ENCODE results near the gene TBC1D24. TPM values are rescaled to one million over a fixed set of nuclear protein-coding genes. Genes with fewer than 3 reads are reported as not detected.

The TBC1D24 gene
- total and polyA plus RNA-seq, 9 of the 15 experiments (the other 6 are each of a cell fraction or from before 2014, with no cell fraction given) = 1.7 to 22.6 (median 7.2) TPM

GRCh38 chr16:2527784-2528100, 52.8 kb downstream of the TBC1D24 start:
- no peak overlapping the region; a peak in 1 of 4 replicates for H3K9ac ChIP-seq (ENCODE audit: insufficient read depth in 1 of 2, low read depth in 2 of 2, low read length in 2 of 2)
- DNase-seq (ENCODE audit: extremely low read depth in 1 of 4, low spot score in 3 of 4) (no peak), ATAC-seq (no peak), FAIRE-seq (no peak)
- ChIA-PET POLR2A (no interaction called here), CTCF (ENCODE audit: low intra/inter-chr PET ratio) (no interaction called here)
- TF ChIP-seq PREB (CRISPR knock-in tag; IDR thresholded peaks at IDR 0.05) (no peak), CREBBP (IDR thresholded peaks at IDR 0.05; ENCODE audit: low read depth, low read length) (no peak), FOSL1 (tag; conservative IDR thresholded peaks at IDR 0.05) (no peak), IRF1 (CRISPR knock-in tag; IDR thresholded peaks at IDR 0.05; ENCODE audit: borderline replicate concordance) (no peak), ZZZ3 (IDR thresholded peaks at IDR 0.05) (no peak), PPARD (CRISPR knock-in tag; IDR thresholded peaks at IDR 0.05) (no peak), ZBTB49 (CRISPR knock-in tag; IDR thresholded peaks at IDR 0.05; ENCODE audit: borderline replicate concordance) (no peak), RFX5 (IDR thresholded peaks at IDR 0.05; ENCODE audit: low read depth, low read length) (no peak), ZNF764 (CRISPR knock-in tag; IDR thresholded peaks at IDR 0.05; ENCODE audit: low read depth) (no peak), TBP (optimal IDR thresholded peaks at IDR 0.05; ENCODE audit: low read depth, low read length) (no peak)
- H3K9me1 ChIP-seq (ENCODE audit: control insufficient read depth, insufficient read depth, low read length) = peaks cover 3% of the 10 kb centered on the region
- no peaks in the 10 kb centered on the region for H3K9me3 ChIP-seq (replicated peaks; ENCODE audit: control insufficient read depth, insufficient read depth, low read depth, low read length)
- H3K79me2 ChIP-seq (ENCODE audit: control insufficient read depth, insufficient read depth, low read length) = no peaks in the 10 kb centered on the region
- H3K4me1 ChIP-seq (replicated peaks in 1 of 2; ENCODE audit: control insufficient read depth in 2 of 2, insufficient read depth in 2 of 2, low read length in 2 of 2) = peaks cover 6 to 57% of the 10 kb centered on the region in 2 experiments; a peak in 3 of 5 replicates
- no peaks in the 10 kb centered on the region for H3K27me3 ChIP-seq (ENCODE audit: control insufficient read depth in 2 of 2, insufficient read depth in 2 of 2, low read length in 2 of 2)
- WGBS (ENCODE audit: insufficient coverage, low coverage, missing lambda C conversion rate) = 92% methylated on average over 24 of the region's 24 CpGs
- H3K36me3 ChIP-seq (ENCODE audit: control insufficient read depth, insufficient read depth, low read length) = peaks cover 72% of the 10 kb centered on the region; the same call in 2 of the 3 replicates
- H2AFZ ChIP-seq (ENCODE audit: low read depth, low read length) = no peak overlapping the region
- no peak overlapping the region for H3K4me3 ChIP-seq
- H4K20me1 ChIP-seq (replicated peaks; ENCODE audit: control insufficient read depth, insufficient read depth, low read length) = no peaks in the 10 kb centered on the region
- no peak overlapping the region for H3K4me2 ChIP-seq (ENCODE audit: insufficient read depth, low read length)
- BruUV-seq (replicated peaks) = no TSS peak
- intact Hi-C loops (cut with micrococcal nuclease) = no loop called here
- in situ Hi-C loops (cut with MboI) = no loop called here
- no peak overlapping the region for H3K27ac ChIP-seq (ENCODE audit: extremely low read depth, low read depth, low read length)
